CD4-positive, alpha-beta memory T cell (primary cell): ENCODE data around the gene LTBP3. TPM values are rescaled to one million over a fixed set of nuclear protein-coding genes. Genes with fewer than 3 reads are reported as not detected.

Source experiments
- CTCF ChIA-PET: fragments of 350-600 bp; sonication (Branson Sonifier 250); formaldehyde crosslinking; loops from one replicate; lab custom pipeline; 2021; ENCODE audit warnings: inconsistent platforms; ENCODE audit not compliant: partially characterized antibody; lab: Charles Lee
- POLR2A ChIA-PET: fragments of 350-600 bp; sonication (Branson Sonifier 250); formaldehyde crosslinking; loops from one replicate; lab custom pipeline; 2021; ENCODE audit not compliant: partially characterized antibody; lab: Charles Lee
- DNase-seq, 5 donors: peaks; one replicate each; pipeline versions ENCODE4 v3.0.0 to v3.0.0-alpha.2; 2020 to 2022; ENCODE audit warnings: mixed read lengths in 1 of 5
- H3K27ac ChIP-seq: one replicate; pipeline ENCODE4 v1.7.0; 2013; ENCODE audit warnings: low read depth, low read length
- H3K27me3 ChIP-seq: 2 replicates; pipeline ENCODE4 v1.7.0; 2013; ENCODE audit warnings: mild to moderate bottlenecking, low read length, moderate library complexity; ENCODE audit not compliant: insufficient read depth
- H3K36me3 ChIP-seq: 2 replicates; pipeline ENCODE4 v1.7.0; 2013; ENCODE audit warnings: mild to moderate bottlenecking, low read length, moderate library complexity; ENCODE audit not compliant: insufficient read depth
- H3K4me1 ChIP-seq: 2 replicates; pipeline ENCODE4 v1.7.0; 2013; ENCODE audit warnings: mild to moderate bottlenecking, low read length, moderate library complexity; ENCODE audit not compliant: insufficient read depth
- H3K4me3 ChIP-seq, 2 donors: one replicate each; pipeline ENCODE4 v1.7.0; 2013; ENCODE audit warnings: low read length in 2 of 2, mild to moderate bottlenecking in 1 of 2
- H3K9me3 ChIP-seq, 2 donors: one replicate each; pipeline ENCODE4 v1.7.0; 2013; ENCODE audit warnings: low read length in 2 of 2, control low read depth in 1 of 2; ENCODE audit not compliant: control insufficient read depth in 1 of 2
- H3K27ac Mint-ChIP-seq, 7 donors: one replicate each; pipeline ENCODE4 v1.8.0; 2020 to 2021; ENCODE audit warnings: mixed read lengths in 7 of 7, mild to moderate bottlenecking in 6 of 7, inconsistent platforms in 3 of 7, moderate library complexity in 3 of 7
- H3K27me3 Mint-ChIP-seq, 2 donors: one replicate each; pipeline ENCODE4 v1.8.0; 2020 to 2021; ENCODE audit warnings: mixed read lengths in 2 of 2
- H3K36me3 Mint-ChIP-seq, 2 donors: one replicate each; pipeline ENCODE4 v1.8.0; 2020 to 2021; ENCODE audit warnings: mixed read lengths in 2 of 2, inconsistent platforms in 1 of 2, mild to moderate bottlenecking in 1 of 2
- H3K4me1 Mint-ChIP-seq, 4 donors: one replicate each; pipeline ENCODE4 v1.8.0; 2020 to 2021; ENCODE audit warnings: mixed read lengths in 4 of 4, mild to moderate bottlenecking in 1 of 4
- H3K4me3 Mint-ChIP-seq, 8 donors: one replicate each; pipeline ENCODE4 v1.8.0; 2020 to 2021; ENCODE audit warnings: mixed read lengths in 8 of 8, mild to moderate bottlenecking in 7 of 8, moderate library complexity in 6 of 8, inconsistent platforms in 3 of 8
- H3K9me3 Mint-ChIP-seq, 8 donors: one replicate each; pipeline ENCODE4 v1.8.0; 2020 to 2021; ENCODE audit warnings: mixed read lengths in 8 of 8, mild to moderate bottlenecking in 5 of 8, inconsistent platforms in 3 of 8, moderate library complexity in 1 of 8
- intact Hi-C: fragments of 100-400 bp; cut with micrococcal nuclease; formaldehyde crosslinking; loops from one replicate; pipeline ENCODE4 v1.15.1; 2023
- polyA plus RNA-seq, 2 donors: library from polyadenylated mRNA; unstranded; fragments of 300-500 nt; fragmentation: Illumina TruSeq; gene quantifications; one replicate each; pipeline ENCODE4 v1.2.3, GENCODE V29; 2021
- total RNA-seq, 2 experiments: library from RNA; stranded (reverse); gene quantifications; one replicate each; pipeline ENCODE4 v1.2.3, GENCODE V29; 2021

Gene LTBP3
- total and polyA plus RNA-seq, 4 experiments from 2014 or later = 9.0 to 211 (median 112) TPM

DNA sequence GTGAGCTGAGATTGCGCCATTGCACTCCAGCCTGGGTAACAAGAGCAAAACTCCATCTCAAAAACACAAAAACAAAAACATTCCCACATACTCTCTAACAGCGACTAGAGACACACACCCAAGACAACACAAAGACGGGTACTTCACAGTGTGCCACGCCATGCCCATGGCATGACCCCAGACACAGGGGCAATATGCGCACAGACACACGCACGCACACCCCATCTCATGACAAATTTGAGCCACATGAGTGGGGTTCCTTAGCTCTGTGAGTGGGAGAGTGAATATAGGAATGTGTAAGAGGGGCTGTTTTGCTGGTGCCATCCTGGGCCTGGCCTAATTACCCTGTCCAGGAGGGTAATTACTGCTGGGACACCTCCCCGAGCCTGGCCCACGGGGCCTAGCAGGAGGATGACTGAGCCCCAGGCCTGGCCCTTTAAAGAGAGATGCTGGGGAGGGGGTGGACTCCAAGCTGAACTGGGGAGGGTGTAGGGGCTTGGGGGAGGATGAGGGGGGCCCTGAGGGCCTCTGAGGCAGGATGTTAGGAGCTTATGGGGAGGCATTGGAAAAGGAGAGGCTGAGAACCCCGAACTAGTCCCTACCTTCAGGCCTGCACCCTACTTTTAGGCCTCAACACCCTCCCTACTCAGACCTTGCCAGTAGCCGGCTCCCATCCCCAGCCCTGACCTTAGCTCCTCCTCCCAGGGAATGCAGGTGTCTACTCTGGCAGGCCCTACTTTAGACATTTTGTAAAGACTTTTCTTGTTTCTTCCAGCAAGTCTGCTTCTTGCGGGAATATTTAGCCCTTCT, 1.5 kb downstream of the LTBP3 start:
- peak overlapping the region; percentile 87 to 94 (median 91) for H3K4me3 Mint-ChIP-seq
- Histone ChIP-seq H3K9me3 (no peaks in the 10 kb centered on the region), H3K27ac (peak overlapping the region; percentile 70), H3K4me3 (peak overlapping the region; percentile 36 to 51), H3K27me3 (no peaks in the 10 kb centered on the region), H3K4me1 (peaks cover 79% of the 10 kb centered on the region), H3K36me3 (peaks cover 2% of the 10 kb centered on the region)
- CTCF ChIA-PET = interaction anchor here (1.0 to 2.8 kb wide), 6 partner anchors 9 to 70 kb away, joined by 3 to 13 read pairs (median 7); partner anchors contain the start of genes FAM89B and ZNRD2
- H3K27me3 Mint-ChIP-seq = no peaks in the 10 kb centered on the region
- POLR2A ChIA-PET = interaction anchor here (0.6 to 18.2 kb wide), 12 partner anchors 10 to 334 kb away, joined by 3 to 403 read pairs (median 4); partner anchors contain the start of genes CCDC85B, EHBP1L1, FAM89B and MALAT1
- H3K36me3 Mint-ChIP-seq = peaks cover 6 to 8% of the 10 kb centered on the region in 2 donors
- peak in 1 of 5 donors; percentile 37 for DNase-seq
- no peaks in the 10 kb centered on the region for H3K9me3 Mint-ChIP-seq
- H3K27ac Mint-ChIP-seq = peak overlapping the region; percentile 83 to 97 (median 93)
- peaks cover 46 to 74% (median 61%) of the 10 kb centered on the region in 4 donors for H3K4me1 Mint-ChIP-seq
- intact Hi-C loops = no loop called here

DNA sequence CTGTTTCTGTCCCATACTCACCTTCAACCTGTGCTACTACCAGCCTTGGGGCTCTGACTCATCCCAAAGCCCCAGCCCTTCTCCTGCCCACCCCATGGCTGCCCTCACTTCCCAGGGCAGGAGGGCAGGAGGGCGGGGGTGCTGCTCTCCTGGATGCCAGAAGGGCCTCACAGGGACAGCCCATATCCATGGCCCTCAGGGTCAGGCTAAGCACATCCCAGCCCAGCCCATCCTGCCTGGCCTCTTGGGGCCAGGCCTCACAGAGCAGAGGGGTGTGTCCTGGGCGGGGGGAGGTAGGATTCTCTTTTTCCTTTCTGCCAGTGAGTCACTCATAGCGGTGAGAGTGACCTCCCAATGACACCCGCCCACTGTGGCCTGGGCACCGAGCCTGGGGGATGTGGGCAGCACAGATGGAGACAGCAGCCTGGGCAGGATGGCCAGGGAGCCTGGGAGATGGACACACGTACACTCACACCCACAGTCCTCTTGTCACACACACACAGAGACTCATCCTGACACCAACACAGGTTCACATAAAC, 2.4 kb downstream of the LTBP3 start:
- H3K9me3 ChIP-seq = no peaks in the 10 kb centered on the region
- peaks cover 83% of the 10 kb centered on the region for H3K4me1 ChIP-seq
- H3K4me3 Mint-ChIP-seq = peak overlapping the region; percentile 87 to 94 (median 91)
- H3K9me3 Mint-ChIP-seq = no peaks in the 10 kb centered on the region
- H3K27ac Mint-ChIP-seq = peak overlapping the region; percentile 89 to 97 (median 93)
- POLR2A ChIA-PET = interaction anchor here (0.6 to 18.2 kb wide), 8 partner anchors 9 to 136 kb away, joined by 3 to 403 read pairs (median 6); partner anchors contain the start of genes EHBP1L1, FAM89B, MALAT1 and ZNRD2
- H3K36me3 Mint-ChIP-seq = peaks cover 10 to 12% of the 10 kb centered on the region in 2 donors
- H3K27me3 Mint-ChIP-seq = no peaks in the 10 kb centered on the region
- H3K4me3 ChIP-seq = no peak overlapping the region
- no peaks in the 10 kb centered on the region for H3K27me3 ChIP-seq
- intact Hi-C loops = no loop called here
- peaks cover 7% of the 10 kb centered on the region for H3K36me3 ChIP-seq
- peak overlapping the region; percentile 39 for H3K27ac ChIP-seq
- CTCF ChIA-PET = interaction anchor here (1.0 to 2.8 kb wide), 4 partner anchors 14 to 19 kb away, joined by 3 to 10 read pairs (median 7); partner anchors contain the start of gene FAM89B
- peak in 1 of 5 donors; percentile 39 for DNase-seq
- peaks cover 49 to 82% (median 64%) of the 10 kb centered on the region in 4 donors for H3K4me1 Mint-ChIP-seq

DNA sequence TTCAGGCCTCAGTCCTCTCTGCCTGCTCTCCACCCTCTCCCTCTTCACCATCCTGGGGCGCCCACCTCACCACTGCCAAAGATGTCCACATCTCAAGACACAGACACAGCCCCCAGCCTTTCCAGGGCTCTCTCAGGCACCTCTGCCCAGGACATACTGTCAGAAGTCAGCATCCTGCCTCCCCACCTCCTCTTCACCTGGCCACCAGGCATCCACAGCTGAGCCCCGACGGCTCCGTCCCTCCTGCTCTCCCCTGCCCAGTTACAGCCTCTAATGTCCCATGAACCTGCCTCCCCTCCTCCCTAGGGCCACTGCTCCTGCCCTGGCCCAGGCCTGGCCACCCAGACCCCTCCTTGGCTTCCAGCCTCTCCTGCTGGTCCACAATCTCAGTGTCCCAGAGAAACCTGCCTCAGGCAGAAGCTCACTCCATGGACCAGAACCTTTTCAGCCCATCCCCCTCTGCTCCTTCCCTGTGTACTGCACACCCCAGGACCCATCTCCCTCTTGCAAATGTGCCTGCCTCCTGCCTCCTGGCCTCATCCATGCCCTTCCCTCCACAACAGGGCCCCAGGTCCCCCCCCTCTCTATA, 3.2 kb downstream of the LTBP3 start:
- CTCF ChIA-PET = interaction anchor here (1.0 to 4.4 kb wide), 5 partner anchors 11 to 32 kb away, joined by 3 to 20 read pairs (median 5); partner anchors contain the start of gene FAM89B
- Histone ChIP-seq H3K27me3 (no peaks in the 10 kb centered on the region), H3K36me3 (peaks cover 7% of the 10 kb centered on the region), H3K4me1 (peaks cover 75% of the 10 kb centered on the region), H3K27ac (peak overlapping the region; percentile 50), H3K4me3 (no peak overlapping the region), H3K9me3 (no peaks in the 10 kb centered on the region)
- no peak for DNase-seq
- Mint-ChIP-seq H3K4me3 (peak overlapping the region; percentile 48 to 94 (median 76)), H3K9me3 (no peaks in the 10 kb centered on the region), H3K36me3 (peaks cover 10 to 13% of the 10 kb centered on the region in 2 donors), H3K27ac (peak overlapping the region; percentile 82 to 97 (median 93)), H3K4me1 (peaks cover 41 to 76% (median 57%) of the 10 kb centered on the region in 4 donors), H3K27me3 (no peaks in the 10 kb centered on the region)
- POLR2A ChIA-PET = interaction anchor here (0.6 to 18.2 kb wide), 8 partner anchors 8 to 135 kb away, joined by 3 to 403 read pairs (median 4); partner anchors contain the start of genes EHBP1L1, FAM89B and ZNRD2
- intact Hi-C loops = no loop called here

DNA sequence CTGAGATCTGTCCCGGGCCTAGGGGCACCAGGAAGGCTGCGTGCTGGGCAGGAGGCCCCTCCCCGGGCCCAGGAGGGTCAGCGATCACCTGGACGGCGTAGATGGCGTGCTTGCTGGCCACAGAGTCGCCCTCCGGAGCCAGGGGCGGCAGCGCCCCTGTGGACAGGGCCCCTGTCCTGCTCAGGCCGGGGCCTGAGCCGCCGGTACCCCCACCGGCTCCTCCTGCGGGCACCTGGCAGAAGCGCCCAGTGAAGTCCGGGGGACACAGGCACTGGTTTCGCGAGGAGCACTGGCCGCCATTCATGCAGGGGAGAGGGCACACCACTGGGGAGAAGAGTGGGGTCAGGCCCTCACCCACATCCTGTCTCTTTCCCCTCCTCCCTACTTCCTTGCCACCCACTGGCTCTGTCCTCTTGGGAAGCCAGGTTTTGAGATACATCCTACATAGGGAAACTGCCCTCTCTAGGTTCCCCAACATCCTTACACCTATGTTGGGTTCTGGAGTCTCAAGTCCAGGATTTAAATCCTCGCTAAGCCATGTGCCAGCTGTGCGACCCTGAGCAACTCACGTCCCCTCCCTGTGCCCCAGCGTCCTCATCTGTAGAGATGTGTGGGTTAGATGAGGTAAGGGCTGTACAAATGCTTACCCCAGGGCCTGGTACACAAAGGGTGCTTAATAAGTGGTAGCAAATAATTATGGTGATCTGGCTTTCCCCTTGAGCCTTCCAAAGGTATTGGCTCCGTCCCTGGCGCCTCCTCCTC, 3.9 kb downstream of the LTBP3 start:
- ChIA-PET CTCF (interaction anchor here (1.2 to 6.6 kb wide), 5 partner anchors 12 to 33 kb away, joined by 5 to 71 read pairs (median 9); partner anchors contain the start of gene FAM89B), POLR2A (interaction anchor here (1.0 to 18.2 kb wide), 5 partner anchors 13 to 124 kb away, joined by 3 to 403 read pairs (median 3); partner anchors contain the start of genes EHBP1L1, FAM89B and ZNRD2)
- H3K9me3 ChIP-seq = no peaks in the 10 kb centered on the region
- peaks cover 7% of the 10 kb centered on the region for H3K36me3 ChIP-seq
- Mint-ChIP-seq H3K4me1 (peaks cover 37 to 69% (median 55%) of the 10 kb centered on the region in 4 donors), H3K9me3 (no peaks in the 10 kb centered on the region), H3K4me3 (peak overlapping the region in 7 of 8 donors; percentile 38 to 94 (median 79)), H3K27me3 (no peaks in the 10 kb centered on the region), H3K27ac (peak overlapping the region; percentile 82 to 97 (median 93)), H3K36me3 (peaks cover 10 to 16% of the 10 kb centered on the region in 2 donors)
- peak overlapping the region; percentile 50 for H3K27ac ChIP-seq
- no peaks in the 10 kb centered on the region for H3K27me3 ChIP-seq
- peaks cover 68% of the 10 kb centered on the region for H3K4me1 ChIP-seq
- peak overlapping the region in 1 of 2 donors; percentile 6 for H3K4me3 ChIP-seq
- intact Hi-C loops = no loop called here
- DNase-seq = no peak

DNA sequence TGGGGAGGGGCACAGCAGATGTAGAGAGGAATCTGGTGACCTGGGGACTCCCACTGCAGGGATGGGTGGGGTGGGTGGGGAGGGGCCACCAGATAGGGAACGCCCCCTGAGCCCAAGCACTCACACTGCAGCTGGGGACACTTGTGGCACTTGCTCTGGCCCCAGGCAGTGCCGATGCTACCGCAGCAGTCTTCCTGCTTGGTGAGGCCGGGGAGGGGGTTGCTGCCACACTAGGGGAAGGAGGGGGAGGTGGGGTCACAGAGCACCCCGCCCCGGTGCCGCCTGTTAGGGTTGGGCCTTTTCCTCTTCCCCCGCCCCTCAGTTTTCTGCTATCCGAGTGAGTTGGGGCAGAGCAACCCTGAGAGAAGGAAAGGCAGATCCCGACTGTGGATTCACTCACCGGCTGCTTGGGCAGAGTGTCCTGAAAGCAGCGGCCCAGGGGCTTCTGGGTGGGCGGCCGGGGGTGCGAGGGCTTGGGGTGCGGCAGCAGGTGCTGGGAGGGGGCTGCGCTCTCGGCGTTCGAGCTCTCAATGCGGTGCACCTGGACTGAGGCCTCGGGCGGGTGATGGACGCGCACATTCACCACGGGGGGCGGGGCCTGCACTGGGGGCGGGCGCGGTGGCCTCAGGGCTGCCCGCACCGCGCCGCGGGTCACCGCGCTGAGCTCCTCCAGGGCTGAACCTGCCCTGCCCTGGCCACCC, 4.7 kb downstream of the LTBP3 start:
- CTCF ChIA-PET = interaction anchor here (1.8 to 6.6 kb wide), 5 partner anchors 12 to 34 kb away, joined by 4 to 71 read pairs (median 20); partner anchors contain the start of gene FAM89B
- intact Hi-C loops = loop anchor here (1.0 kb wide), 1 partner anchor 17 kb away; the partner anchor contains the start of gene ZNRD2

More for the DNA sequence above, 4.7 kb downstream of the LTBP3 start:
- POLR2A ChIA-PET = interaction anchor here (0.7 to 18.2 kb wide), 9 partner anchors 9 to 86 kb away, joined by 3 to 403 read pairs (median 6); partner anchors contain the start of genes EHBP1L1, FAM89B, MALAT1 and ZNRD2
- H3K4me3 Mint-ChIP-seq = peak overlapping the region in 7 of 8 donors; percentile 55 to 72 (median 61)
- peak; percentile 78 to 90 (median 81) for DNase-seq
- Histone ChIP-seq H3K36me3 (peaks cover 7% of the 10 kb centered on the region), H3K4me3 (peak overlapping the region in 1 of 2 donors; percentile 6), H3K9me3 (no peaks in the 10 kb centered on the region), H3K27me3 (no peaks in the 10 kb centered on the region), H3K27ac (peak overlapping the region; percentile 50), H3K4me1 (peaks cover 68% of the 10 kb centered on the region)
- peaks cover 13 to 16% of the 10 kb centered on the region in 2 donors for H3K36me3 Mint-ChIP-seq
- H3K27me3 Mint-ChIP-seq = no peaks in the 10 kb centered on the region
- H3K27ac Mint-ChIP-seq = peak overlapping the region in 6 of 7 donors; percentile 62 to 92 (median 86)
- no peaks in the 10 kb centered on the region for H3K9me3 Mint-ChIP-seq
- peaks cover 38 to 75% (median 60%) of the 10 kb centered on the region in 4 donors for H3K4me1 Mint-ChIP-seq
